HG02938 (cell line): ENCODE results near the gene SLC2A13.
"Not testable (repeated sequence)": the region's sequence is repeated elsewhere in the genome, so short reads cannot be mapped to it uniquely, and the experiment has no call there.

Experiments used
- ATAC-seq: cut with Tn5 transposase; IDR thresholded peaks from one replicate; pipeline ENCODE4 v1.9.1; 2021; ENCODE audit warnings: mild to moderate bottlenecking, moderate library complexity; ENCODE audit not compliant: unreplicated experiment

SLC2A13 gene

GRCh38 chr12:39935839-39936238 is 170.0 kb downstream of the SLC2A13 start:
- no peak for ATAC-seq

DNA sequence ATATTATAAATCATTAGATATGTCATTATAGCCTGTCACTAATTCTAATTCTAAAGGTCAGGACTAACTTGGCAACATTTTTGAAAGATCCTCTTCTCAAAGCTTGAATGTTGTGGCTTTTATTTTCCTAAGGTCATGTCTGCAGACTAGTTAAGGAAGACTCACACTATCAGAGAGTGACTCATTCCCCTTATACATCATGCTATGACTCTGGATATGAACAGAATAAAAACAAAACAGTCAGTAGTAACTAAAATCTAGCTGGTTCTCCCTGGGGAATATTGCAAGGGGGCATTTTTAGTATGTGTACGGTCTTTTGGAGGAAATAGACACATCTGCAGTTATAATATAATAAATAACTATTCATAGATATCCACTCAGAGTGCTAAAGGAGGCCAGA is 170.6 kb downstream of the SLC2A13 start:
- ATAC-seq = no peak

- ATAC-seq = no peak
Measured at GRCh38 chr12:39931857-39932256, 174.0 kb downstream of the SLC2A13 start.

DNA sequence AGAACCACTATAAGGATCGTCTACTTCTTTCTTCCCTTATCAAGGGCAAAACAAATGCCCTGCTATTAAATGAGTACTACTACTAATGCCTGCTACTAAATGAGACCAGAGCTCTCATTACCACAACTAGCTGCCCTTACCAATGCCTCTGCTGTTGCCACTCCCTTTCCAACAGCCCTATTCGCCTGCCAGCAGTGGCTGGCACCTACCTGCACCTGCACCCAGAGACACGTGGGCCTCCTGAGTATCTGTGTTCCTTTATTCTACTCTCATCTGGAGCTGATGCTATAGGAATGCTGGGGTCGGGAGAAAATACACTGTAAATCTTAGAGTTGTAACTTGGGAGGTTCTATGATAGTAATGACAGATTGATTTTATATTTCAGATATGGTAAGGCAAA is 174.7 kb downstream of the SLC2A13 start:
- ATAC-seq = no peak

- ATAC-seq = no peak
Measured at GRCh38 chr12:39930101-39930500, 175.8 kb downstream of the SLC2A13 start.

GRCh38 chr12:39928181-39928899 is 177.5 kb downstream of the SLC2A13 start:
- no peak for ATAC-seq

GRCh38 chr12:39923364-39923763 is 182.5 kb downstream of the SLC2A13 start:
- ATAC-seq = no peak

GRCh38 chr12:39922598-39922997 is 183.3 kb downstream of the SLC2A13 start:
- not testable (repeated sequence) for ATAC-seq

DNA sequence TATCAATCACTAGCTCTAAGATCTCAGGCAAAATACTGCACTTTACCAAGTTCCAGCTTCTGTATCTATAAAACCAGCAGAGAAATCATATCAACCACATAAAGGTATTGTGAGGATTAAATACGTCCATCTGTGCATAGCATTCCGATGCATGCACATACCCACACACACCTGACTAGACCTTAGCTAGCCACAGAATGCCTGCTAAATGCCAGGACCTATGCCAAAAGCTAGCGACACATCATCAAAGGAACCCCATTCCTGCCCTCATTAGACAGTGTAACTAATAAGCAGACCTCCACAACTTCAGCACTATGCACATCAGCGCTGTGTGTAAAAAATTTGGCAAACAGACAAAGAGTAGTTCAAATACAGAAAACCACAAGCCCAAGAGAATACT is 185.2 kb downstream of the SLC2A13 start:
- no peak for ATAC-seq

- ATAC-seq = no peak
Measured at GRCh38 chr12:39920222-39920621, 185.7 kb downstream of the SLC2A13 start.

GRCh38 chr12:39919790-39920189 is 186.1 kb downstream of the SLC2A13 start:
- no peak for ATAC-seq

- ATAC-seq = no peak
Measured at GRCh38 chr12:39915249-39915648, 190.6 kb downstream of the SLC2A13 start.

GRCh38 chr12:39912211-39912980 is 193.5 kb downstream of the SLC2A13 start:
- ATAC-seq = no peak

- no peak for ATAC-seq
Measured at GRCh38 chr12:39906237-39906636, 199.6 kb downstream of the SLC2A13 start.

DNA sequence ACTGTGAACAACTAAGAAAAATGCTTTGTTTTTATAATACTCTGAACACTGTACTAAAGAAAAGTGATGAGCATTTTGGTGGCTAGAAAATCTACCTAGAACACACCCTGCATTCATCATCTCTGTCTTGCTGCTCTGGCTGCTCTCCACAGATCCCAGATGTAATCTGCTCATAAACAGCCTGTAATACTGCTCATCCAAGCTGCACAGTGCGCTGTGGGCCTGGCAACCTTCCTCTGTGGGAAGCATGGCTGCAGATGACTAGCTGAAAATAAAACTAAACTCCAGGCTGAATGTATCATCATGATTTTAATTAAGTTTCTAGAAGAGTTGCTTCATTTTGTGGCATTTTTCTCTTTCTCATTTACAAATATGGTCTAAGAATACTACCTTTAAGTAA is 200.7 kb downstream of the SLC2A13 start:
- no peak for ATAC-seq

GRCh38 chr12:39902821-39903220 is 203.1 kb downstream of the SLC2A13 start:
- ATAC-seq = no peak

GRCh38 chr12:39897315-39897714 is 208.6 kb downstream of the SLC2A13 start:
- ATAC-seq = no peak

DNA sequence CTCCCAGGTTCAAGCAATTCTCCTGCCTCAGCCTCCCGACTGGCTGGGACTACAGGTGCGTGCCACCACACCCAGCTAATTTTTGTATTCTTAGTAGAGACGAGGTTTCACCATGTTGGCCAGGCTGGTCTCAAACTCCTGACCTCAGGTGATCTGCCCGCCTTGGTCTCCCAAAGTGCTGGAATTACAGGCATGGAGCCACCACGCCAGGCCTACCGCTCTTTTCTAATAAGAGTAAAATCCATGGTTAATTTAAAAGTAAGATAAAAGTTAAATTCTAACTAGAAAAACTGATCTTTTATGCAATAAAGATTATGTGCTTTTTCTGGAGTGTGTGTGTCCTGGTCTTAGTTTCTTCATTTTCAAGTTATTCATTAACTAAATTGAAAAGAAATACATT is 212.5 kb downstream of the SLC2A13 start:
- ATAC-seq = not testable (repeated sequence)

GRCh38 chr12:39892146-39892545 is 213.7 kb downstream of the SLC2A13 start:
- ATAC-seq = no peak

DNA sequence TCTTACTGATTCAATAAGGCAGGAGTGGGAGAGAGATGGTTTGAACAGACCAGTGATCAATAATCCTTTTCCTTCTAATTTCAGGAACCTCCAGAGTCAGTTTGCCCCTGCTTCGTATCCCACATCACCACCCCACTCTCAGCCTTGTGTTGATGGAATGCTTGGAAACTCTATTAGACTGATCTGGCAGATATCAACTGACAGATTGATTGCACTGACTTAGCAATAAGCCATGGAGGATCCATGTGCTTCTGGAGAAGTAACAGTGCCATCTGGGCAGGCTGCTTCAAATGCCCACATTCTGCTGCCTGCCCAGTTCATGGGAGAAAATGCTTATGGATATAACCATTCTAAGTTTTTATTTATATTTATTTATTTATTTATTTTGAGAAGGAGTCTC is 218.0 kb downstream of the SLC2A13 start:
- ATAC-seq = no peak

DNA sequence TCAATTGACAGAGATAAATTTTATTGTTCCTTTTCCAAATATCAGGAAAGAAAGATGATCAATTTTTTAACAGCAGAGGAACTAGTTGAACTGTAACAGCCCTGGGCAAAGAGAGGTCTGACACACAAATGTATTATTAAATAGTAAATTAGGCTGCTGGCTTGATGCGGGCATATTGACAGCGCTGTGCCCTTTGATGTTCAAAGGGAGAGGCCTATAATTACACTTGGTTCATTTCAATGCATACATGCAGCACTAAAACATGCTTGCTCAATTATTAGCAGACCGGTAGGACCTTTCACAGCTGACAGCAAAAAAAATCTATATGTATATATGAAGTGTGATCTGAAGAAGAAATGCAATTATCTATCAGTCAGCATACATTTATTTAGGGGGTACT is 219.8 kb downstream of the SLC2A13 start:
- no peak for ATAC-seq

- ATAC-seq = no peak
Measured at GRCh38 chr12:39884616-39885125, 221.2 kb downstream of the SLC2A13 start.
